Pancreas (tissue), 10 donors: Measurements from ENCODE around the gene RFWD3. TPM values are rescaled to one million over a fixed set of nuclear protein-coding genes. Genes with fewer than 3 reads are reported as not detected.
A peak's percentile ranks its signal among the peaks of the same experiment; 100 is the strongest.

Experiments used
- ATAC-seq, 4 donors: fragments of 200-7000 bp; cut with Tn5 transposase; one replicate each; pipeline versions ENCODE4 v1.8.0 to v1.9.1; 2020; ENCODE audit warnings: mild to moderate bottlenecking in 4 of 4, moderate library complexity in 4 of 4
- DNase-seq, 6 donors: peaks; one replicate each; pipeline ENCODE4 v3.0.0-alpha.2; 2020
- FAIRE-seq: peaks from 2 replicates; lab custom pipeline; 2012; peaks lifted over from hg19 to GRCh38; lab: Jason Lieb, UNC
- H3K27ac ChIP-seq, 4 donors: fragments of 200-600 bp; sonication (generic); 1 replicate in 3 of 4; 2 replicates in 1 of 4; pipeline versions ENCODE4 v1.5.0 to v1.8.0; 2020
- H3K27me3 ChIP-seq, 4 donors: fragments of 200-600 bp; one replicate each; pipeline ENCODE4 v1.8.0; 2021
- H3K36me3 ChIP-seq, 3 donors: fragments of 200-600 bp; sonication (generic) in 1 of 3; one replicate each; pipeline versions ENCODE4 v1.5.0 to v1.8.0; 2020 to 2021
- H3K4me1 ChIP-seq, 3 donors: fragments of 200-600 bp; one replicate each; pipeline ENCODE4 v1.8.0; 2021
- H3K4me3 ChIP-seq, 4 donors: fragments of 200-600 bp; sonication (generic) in 2 of 4; one replicate each; pipeline versions ENCODE4 v1.5.0 to v1.8.0; 2020 to 2021
- H3K9me3 ChIP-seq, 4 donors: fragments of 200-600 bp; one replicate each; pipeline ENCODE4 v1.8.0; 2021
- CTCF ChIP-seq, 4 donors: fragments of 200-600 bp; sonication (generic) in 3 of 4; IDR thresholded peaks; one replicate each; pipeline versions ENCODE4 v1.5.0 to v1.8.0; 2021; ENCODE audit warnings: antibody characterized with exemption in 4 of 4
- WGBS, 2 donors: extraction: QIAGEN DNeasy Blood & Tissue Kit; methylation state at CpG; one replicate each; pipeline ENCODE4 v1.1.7; 2013; 5-methylcytosine and 5-hydroxymethylcytosine counted together
- intact Hi-C, 3 donors: fragments of 100-400 bp; cut with DNase I; formaldehyde crosslinking; loops; one replicate each; pipeline versions ENCODE4 v1.11.1 to v1.14.2; 2022
- polyA plus RNA-seq, 2 donors: library from polyadenylated mRNA; stranded (reverse); fragments of 200-250 nt; gene quantifications; one replicate each; pipeline ENCODE4 v1.2.3, GENCODE V29; 2013
- total RNA-seq, 6 donors: library from RNA; stranded (reverse); fragmentation: NEBNext Ultra II Directional in 4 of 6; extraction: Animal tissue kit (Norgen Biotek cat#: 25700) in 4 of 6; gene quantifications; one replicate each; pipeline versions ENCODE4 v1.2.1 to v1.2.4, GENCODE V29; 2021 to 2023
- donor health status: healthy with polysubstance abuse.
- donor health status: DM: no; HTN: no; CAD: no; lungs with moderate emphysema.
- donor health status: DM: no; HTN: no; CAD: no.
- donor health status: control.
- donor health status: control.
- donor health status: Bipolar disorder and iron deficiency.
- donor health status: DM: yes; HTN: yes; CAD: no.
- donor health status: DM: no; HTN: no; CAD: no.
- donor health status: DM: no; HTN: no; CAD: no.
- donor health status: DM: yes; HTN: yes; CAD: no.

Gene RFWD3
- total and polyA plus RNA-seq, 8 donors = 3.7 to 14.0 (median 7.1) TPM

- Histone ChIP-seq H3K9me3 (no peaks in the 10 kb centered on the region), H3K4me1 (peaks cover 3 to 17% (median 10%) of the 10 kb centered on the region in 3 donors), H3K36me3 (peaks cover 0 to 4% (median 0%) of the 10 kb centered on the region in 3 donors), H3K27ac (no peak overlapping the region), H3K27me3 (no peaks in the 10 kb centered on the region), H3K4me3 (no peak overlapping the region)
- WGBS, 2 donors = 85 to 93% methylated on average over 2 of the region's 2 CpGs
- DNase-seq (no peak), ATAC-seq (no peak), FAIRE-seq (no peak)
- TF ChIP-seq CTCF (IDR thresholded peaks at IDR 0.05) = no peak
- intact Hi-C loops = no loop called here
Observed at GRCh38 chr16:74596586-74596985, 70.1 kb downstream of the RFWD3 start.

GRCh38 chr16:74592847-74593246, 73.8 kb downstream of the RFWD3 start:
- ATAC-seq = no peak
- Histone ChIP-seq H3K9me3 (no peaks in the 10 kb centered on the region), H3K27me3 (no peaks in the 10 kb centered on the region), H3K36me3 (peaks cover 0 to 4% (median 0%) of the 10 kb centered on the region in 3 donors), H3K27ac (no peak overlapping the region), H3K4me1 (peaks cover 0 to 6% (median 0%) of the 10 kb centered on the region in 3 donors), H3K4me3 (no peak overlapping the region)
- intact Hi-C loops = no loop called here
- no peak for FAIRE-seq
- WGBS, 2 donors = 85 to 92% methylated on average over 3 of the region's 3 CpGs
- no peak for DNase-seq
- TF ChIP-seq CTCF (IDR thresholded peaks at IDR 0.05) = no peak

GRCh38 chr16:74591876-74592650, 74.6 kb downstream of the RFWD3 start:
- H3K4me1 ChIP-seq = peaks cover 0 to 6% (median 0%) of the 10 kb centered on the region in 3 donors
- H3K4me3 ChIP-seq = no peak overlapping the region
- WGBS, 2 donors = 68% methylated on average over 9 of the region's 9 CpGs
- no peak overlapping the region for H3K27ac ChIP-seq
- intact Hi-C loops = no loop called here
- FAIRE-seq (no peak), DNase-seq (no peak), ATAC-seq (no peak)
- no peaks in the 10 kb centered on the region for H3K27me3 ChIP-seq
- H3K9me3 ChIP-seq = no peaks in the 10 kb centered on the region
- TF ChIP-seq CTCF (IDR thresholded peaks at IDR 0.05) = no peak
- H3K36me3 ChIP-seq = peaks cover 0 to 4% (median 0%) of the 10 kb centered on the region in 3 donors

GRCh38 chr16:74586948-74587347, 79.7 kb downstream of the RFWD3 start:
- Histone ChIP-seq H3K36me3 (no peaks in the 10 kb centered on the region), H3K4me1 (no peaks in the 10 kb centered on the region), H3K27me3 (no peaks in the 10 kb centered on the region), H3K4me3 (no peak overlapping the region), H3K9me3 (no peaks in the 10 kb centered on the region), H3K27ac (no peak overlapping the region)
- ATAC-seq (peak in 2 of 4 donors; percentile 26 to 38), FAIRE-seq (no peak), DNase-seq (no peak)
- WGBS, 2 donors = 58 to 68% methylated on average over 6 of the region's 6 CpGs
- no peak for TF ChIP-seq CTCF (IDR thresholded peaks at IDR 0.05)
- intact Hi-C loops = no loop called here

GRCh38 chr16:74585846-74586443, 80.7 kb downstream of the RFWD3 start:
- intact Hi-C loops = no loop called here
- no peaks in the 10 kb centered on the region for H3K36me3 ChIP-seq
- no peaks in the 10 kb centered on the region for H3K4me1 ChIP-seq
- TF ChIP-seq CTCF (IDR thresholded peaks at IDR 0.05) = no peak
- no peak overlapping the region for H3K4me3 ChIP-seq
- ATAC-seq (no peak), FAIRE-seq (no peak), DNase-seq (no peak)
- H3K27me3 ChIP-seq = no peaks in the 10 kb centered on the region
- H3K9me3 ChIP-seq = no peaks in the 10 kb centered on the region
- 89 to 92% methylated on average over 6 of the region's 6 CpGs for WGBS, 2 donors
- no peak overlapping the region for H3K27ac ChIP-seq
